Kidney (tissue), 14 donors: ENCODE results near the gene AKT3. TPM values are rescaled to one million over a fixed set of nuclear protein-coding genes. Genes with fewer than 3 reads are reported as not detected.

ENCODE experiments used
- DNase-seq, 5 donors: peaks; one replicate each; pipeline ENCODE4 v3.0.0-alpha.2; 2013 to 2020
- FAIRE-seq: peaks from 2 replicates; lab custom pipeline; 2012; peaks lifted over from hg19 to GRCh38; lab: Jason Lieb, UNC
- H3K27ac ChIP-seq, 2 donors: one replicate each; pipeline ENCODE4 v1.7.0; 2013; ENCODE audit warnings: low read depth in 2 of 2, low read length in 2 of 2, inconsistent platforms in 1 of 2
- H3K27me3 ChIP-seq: one replicate; pipeline ENCODE4 v1.7.1; 2013; ENCODE audit warnings: low read length, inconsistent platforms; ENCODE audit not compliant: control insufficient read depth, insufficient read depth
- H3K36me3 ChIP-seq, 3 donors: one replicate each; pipeline versions ENCODE4 v1.7.0 to v1.7.1; 2013; ENCODE audit warnings: low read length in 3 of 3, control low read depth in 1 of 3, inconsistent platforms in 1 of 3; ENCODE audit not compliant: insufficient read depth in 3 of 3, control insufficient read depth in 2 of 3
- H3K4me1 ChIP-seq, 3 donors: one replicate each; pipeline versions ENCODE4 v1.7.0 to v1.7.1; 2013; ENCODE audit warnings: low read length in 3 of 3, inconsistent platforms in 1 of 3, low read depth in 1 of 3; ENCODE audit not compliant: control insufficient read depth in 2 of 3, insufficient read depth in 2 of 3
- H3K4me3 ChIP-seq, 3 donors: one replicate each; pipeline versions ENCODE4 v1.7.0 to v1.8.1; 2013; ENCODE audit warnings: low read length in 3 of 3, control low read depth in 1 of 3, inconsistent platforms in 1 of 3
- H3K9ac ChIP-seq, 3 donors: one replicate each; pipeline versions ENCODE4 v1.7.0 to v1.7.1; 2013; ENCODE audit warnings: low read length in 3 of 3, control low read depth in 1 of 3, inconsistent platforms in 1 of 3
- H3K9me3 ChIP-seq, 3 donors: one replicate each; pipeline versions ENCODE4 v1.7.0 to v1.7.1; 2013; ENCODE audit warnings: low read length in 3 of 3, control low read depth in 1 of 3, inconsistent platforms in 1 of 3; ENCODE audit not compliant: control insufficient read depth in 2 of 3, insufficient read depth in 1 of 3
- CTCF ChIP-seq: IDR thresholded peaks from 3 replicates; pipeline ENCODE4 v1.5.1; 2012; ENCODE audit warnings: mild to moderate bottlenecking, moderate library complexity, borderline replicate concordance; ENCODE audit not compliant: insufficient read depth; ENCODE audit errors: extremely low read depth
- intact Hi-C: fragments of 100-400 bp; cut with DNase I; formaldehyde crosslinking; loops from one replicate; pipeline ENCODE4 v1.11.1; 2022
- polyA plus RNA-seq: library from polyadenylated mRNA; stranded (reverse); fragments of 350-450 nt; fragmentation: Illumina TruSeq; extraction: RNeasy Lipid Tissue Mini Kit (QIAGEN cat#74804); gene quantifications from one replicate; pipeline ENCODE4 v1.2.3, GENCODE V29; 2014; ENCODE audit warnings: low read depth, low replicate concordance; ENCODE audit not compliant: insufficient read depth
- total RNA-seq: library from RNA; stranded (reverse); fragmentation: NEBNext Ultra II Directional; extraction: Animal tissue kit (Norgen Biotek cat#: 25700); gene quantifications from one replicate; pipeline ENCODE4 v1.2.1, GENCODE V29; 2021
- donor health status: control.
- donor health status: control.
- donor health status: control.
- donor health status: control.
- donor health status: control.
- donor health status: DM: yes; HTN: yes; CAD: no.
- donor health status: Normal renal cell carcinoma (clear cell type).

AKT3 gene
- total and polyA plus RNA-seq, 2 donors from 2014 or later, result 9.5 to 81.6 TPM

- DNase-seq (no peak), FAIRE-seq (no peak)
- H3K4me3 ChIP-seq, result no peak overlapping the region
- no peak overlapping the region for H3K27ac ChIP-seq
- H3K27me3 ChIP-seq, result no peaks in the 10 kb centered on the region
- TF ChIP-seq CTCF, result no peak
- H3K9ac ChIP-seq, result no peak overlapping the region
- H3K9me3 ChIP-seq, result no peaks in the 10 kb centered on the region
- H3K36me3 ChIP-seq, result peaks cover 0 to 15% (median 10%) of the 10 kb centered on the region in 3 donors
- H3K4me1 ChIP-seq, result no peaks in the 10 kb centered on the region
- intact Hi-C loops, result no loop called here
Observed at GRCh38 chr1:243508303-243508713, 341.7 kb downstream of the AKT3 start.

DNA sequence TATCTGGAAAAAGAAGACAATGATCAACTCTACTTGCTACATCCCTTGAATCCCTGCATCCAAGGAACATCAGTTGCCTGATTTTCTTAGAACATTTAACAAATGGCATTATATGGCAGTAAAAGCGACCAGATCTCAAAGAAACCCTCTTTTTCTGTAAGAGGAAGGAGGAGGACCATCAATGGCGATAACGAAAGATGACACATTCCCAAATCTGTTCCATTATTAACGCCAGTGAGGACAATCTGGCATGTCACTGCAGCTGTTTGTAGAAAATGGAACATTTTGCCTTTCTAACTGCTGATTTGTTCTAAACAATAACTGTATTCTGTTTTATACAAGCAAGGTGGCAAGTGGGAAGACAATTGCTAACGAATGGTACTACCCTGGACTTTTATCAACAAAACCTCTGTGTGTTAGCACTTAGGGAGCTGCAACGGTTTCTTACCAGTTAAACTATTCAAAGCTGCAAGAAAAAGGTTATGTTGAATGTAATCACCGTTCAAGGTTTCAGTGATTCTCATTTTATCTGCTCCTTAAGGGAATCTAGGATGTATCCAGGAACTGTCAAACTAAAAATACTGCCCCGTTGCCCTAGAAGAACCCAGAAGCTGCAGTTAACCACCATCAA is 342.3 kb downstream of the AKT3 start:
- H3K4me3 ChIP-seq, result no peak overlapping the region
- no peaks in the 10 kb centered on the region for H3K9me3 ChIP-seq
- no peaks in the 10 kb centered on the region for H3K27me3 ChIP-seq
- H3K36me3 ChIP-seq, result peaks cover 0 to 15% (median 10%) of the 10 kb centered on the region in 3 donors
- no peak overlapping the region for H3K9ac ChIP-seq
- no peak overlapping the region for H3K27ac ChIP-seq
- TF ChIP-seq CTCF, result no peak
- intact Hi-C loops, result no loop called here
- H3K4me1 ChIP-seq, result no peaks in the 10 kb centered on the region
- no peak for DNase-seq
- FAIRE-seq, result no peak

GRCh38 chr1:243507001-243507671 is 342.9 kb downstream of the AKT3 start:
- Histone ChIP-seq H3K9ac (no peak overlapping the region), H3K27ac (no peak overlapping the region), H3K27me3 (no peaks in the 10 kb centered on the region), H3K4me3 (no peak overlapping the region), H3K4me1 (no peaks in the 10 kb centered on the region), H3K36me3 (peaks cover 0 to 15% (median 10%) of the 10 kb centered on the region in 3 donors), H3K9me3 (no peaks in the 10 kb centered on the region)
- intact Hi-C loops, result no loop called here
- DNase-seq (no peak), FAIRE-seq (no peak)
- no peak for TF ChIP-seq CTCF
